PC-3 (cell line): ENCODE results near the gene CBX1. TPM values are rescaled to one million over a fixed set of nuclear protein-coding genes. Genes with fewer than 3 reads are reported as not detected.

ENCODE experiments used
- ATAC-seq: fragments of 200-7000 bp; cut with Tn5 transposase; 2 replicates; pipeline ENCODE4 v1.9.1; 2020; ENCODE audit warnings: mild to moderate bottlenecking, moderate library complexity
- BruUV-seq: library from RNA; stranded (reverse); fragments of 400-500 nt; replicated peaks from 2 replicates; lab custom pipeline; 2021; lab: Mats Ljungman, UMichigan
- CTCF ChIA-PET: fragments of 300-600 bp; sonication (Branson Sonifier 250); formaldehyde crosslinking; loops from one replicate; lab custom pipeline; 2022; ENCODE audit warnings: antibody characterized with exemption; lab: Charles Lee
- POLR2A ChIA-PET: fragments of 300-600 bp; sonication (Branson Sonifier 250); formaldehyde crosslinking; loops from one replicate; lab custom pipeline; 2022; ENCODE audit warnings: antibody characterized with exemption; ENCODE audit not compliant: unreplicated experiment; lab: Charles Lee
- DNase-seq: peaks from one replicate; pipeline ENCODE4 v3.0.0-alpha.2; 2015
- H2AFZ ChIP-seq: fragments of 300-600 bp; sonication (generic); 2 replicates; pipeline ENCODE4 v1.6.0; 2016; ENCODE audit warnings: antibody characterized with exemption, low read length
- H3F3A ChIP-seq: fragments of 300-600 bp; sonication (generic); one replicate; pipeline ENCODE4 v1.6.0; 2017; ENCODE audit warnings: antibody characterized with exemption, low read length, control low read depth, mild to moderate bottlenecking; ENCODE audit not compliant: unreplicated experiment
- H3K27ac ChIP-seq: fragments of 300-600 bp; sonication (generic); 2 replicates; pipeline ENCODE4 v1.5.1; 2016; ENCODE audit warnings: mild to moderate bottlenecking, low read length
- H3K27me3 ChIP-seq: fragments of 300-600 bp; sonication (generic); 2 replicates; pipeline ENCODE4 v1.6.1; 2016; ENCODE audit warnings: low read length, mixed read lengths
- H3K36me3 ChIP-seq: fragments of 300-600 bp; sonication (generic); 2 replicates; pipeline ENCODE4 v1.6.1; 2016; ENCODE audit warnings: low read depth, mixed run types, low read length, mixed read lengths
- H3K4me1 ChIP-seq: fragments of 300-600 bp; sonication (generic); 2 replicates; pipeline ENCODE4 v1.5.1; 2016; ENCODE audit warnings: low read length; ENCODE audit not compliant: insufficient read depth
- H3K4me2 ChIP-seq: fragments of 300-600 bp; sonication (generic); 2 replicates; pipeline ENCODE4 v1.6.0; 2016; ENCODE audit warnings: low read length
- H3K4me3 ChIP-seq: fragments of 300-600 bp; sonication (generic); 2 replicates; pipeline ENCODE4 v1.5.1; 2016; ENCODE audit warnings: mild to moderate bottlenecking, low read length, mixed read lengths
- H3K79me2 ChIP-seq: fragments of 300-600 bp; sonication (generic); 2 replicates; pipeline ENCODE4 v1.6.1; 2017; ENCODE audit warnings: low read length, mixed read lengths
- H3K9ac ChIP-seq: fragments of 300-600 bp; sonication (generic); 2 replicates; pipeline ENCODE4 v1.6.0; 2016; ENCODE audit warnings: mild to moderate bottlenecking, low read length
- H3K9me2 ChIP-seq: fragments of 300-600 bp; sonication (generic); replicated peaks from 2 replicates; pipeline ENCODE4 v1.6.1; 2016; ENCODE audit warnings: mixed run types, low read length, mixed read lengths
- H3K9me3 ChIP-seq: fragments of 300-600 bp; sonication (generic); 2 replicates; pipeline ENCODE4 v1.6.1; 2016; ENCODE audit warnings: low read length, mixed read lengths
- H4K20me1 ChIP-seq: fragments of 300-600 bp; sonication (generic); 2 replicates; pipeline ENCODE4 v1.6.1; 2016; ENCODE audit warnings: low read length, mixed read lengths
- CTCF ChIP-seq: fragments of 300-600 bp; sonication (generic); conservative IDR thresholded peaks from 2 replicates; pipeline ENCODE4 v1.5.1; 2017; ENCODE audit warnings: antibody characterized with exemption, low read depth, mild to moderate bottlenecking, low read length
- EZH2 ChIP-seq: fragments of 300-600 bp; sonication (generic); IDR thresholded peaks from one replicate; pipeline ENCODE4 v1.6.1; 2017; ENCODE audit warnings: antibody characterized with exemption, mild to moderate bottlenecking, low read length; ENCODE audit not compliant: unreplicated experiment
- EZH2phosphoT487 ChIP-seq: fragments of 300-600 bp; sonication (generic); IDR thresholded peaks from 2 replicates; pipeline ENCODE4 v1.6.1; 2018; ENCODE audit warnings: mild to moderate bottlenecking, antibody characterized with exemption, low read length, borderline replicate concordance
- intact Hi-C: fragments of 100-400 bp; cut with micrococcal nuclease; formaldehyde crosslinking; loops from 2 replicates; pipeline ENCODE4 v1.9.0; 2023
- total RNA-seq: library from RNA; depleted of rRNA; stranded (reverse); fragments of >200 nt; gene quantifications from 2 replicates; pipeline ENCODE4 v1.2.3, GENCODE V29; 2014

Gene CBX1
- total RNA-seq, 1 experiment from 2014 or later: 119 TPM

- CTCF ChIA-PET: interaction anchor here (1.4 kb wide), 1 partner anchor 99 kb away, joined by 3 read pairs; no protein-coding TSS in a partner anchor
- H3F3A ChIP-seq: no peaks in the 10 kb centered on the region
- no peak overlapping the region for H2AFZ ChIP-seq
- H3K4me2 ChIP-seq: no peak overlapping the region
- no peaks in the 10 kb centered on the region for H3K9me2 ChIP-seq
- H3K9me3 ChIP-seq: no peaks in the 10 kb centered on the region
- H3K79me2 ChIP-seq: no peaks in the 10 kb centered on the region
- TF ChIP-seq CTCF (no peak), EZH2 (no peak), EZH2phosphoT487 (no peak)
- no peak for DNase-seq
- no peaks in the 10 kb centered on the region for H3K27me3 ChIP-seq
- POLR2A ChIA-PET: interaction anchor here (0.6 to 0.7 kb wide), 4 partner anchors 8 to 605 kb away, joined by 3 to 4 read pairs (median 4); no protein-coding TSS in a partner anchor
- intact Hi-C loops: no loop called here
- H3K4me3 ChIP-seq: no peak overlapping the region
- H3K9ac ChIP-seq: no peak overlapping the region
- H3K36me3 ChIP-seq: peaks cover 14% of the 10 kb centered on the region
- no peaks in the 10 kb centered on the region for H4K20me1 ChIP-seq
- BruUV-seq: no TSS peak
- H3K27ac ChIP-seq: no peak overlapping the region
- ATAC-seq: no peak
- H3K4me1 ChIP-seq: peaks cover 15% of the 10 kb centered on the region
Measured at GRCh38 chr17:48123776-48124388, 22.6 kb upstream of the CBX1 start.

GRCh38 chr17:48123111-48123510 lies 21.8 kb upstream of the CBX1 start:
- Histone ChIP-seq H4K20me1 (no peaks in the 10 kb centered on the region), H3K27me3 (no peaks in the 10 kb centered on the region), H3K27ac (no peak overlapping the region), H2AFZ (no peak overlapping the region), H3K4me2 (no peak overlapping the region), H3K4me1 (peaks cover 15% of the 10 kb centered on the region), H3K4me3 (no peak overlapping the region), H3F3A (no peaks in the 10 kb centered on the region), H3K36me3 (peaks cover 14% of the 10 kb centered on the region), H3K9me3 (no peaks in the 10 kb centered on the region), H3K9me2 (no peaks in the 10 kb centered on the region), H3K79me2 (no peaks in the 10 kb centered on the region), H3K9ac (no peak overlapping the region)
- no TSS peak for BruUV-seq
- ATAC-seq: no peak
- POLR2A ChIA-PET: interaction anchor here (0.6 kb wide), 1 partner anchor 44 kb away, joined by 3 read pairs; no protein-coding TSS in a partner anchor
- CTCF ChIA-PET: interaction anchor here (1.4 kb wide), 1 partner anchor 98 kb away, joined by 3 read pairs; no protein-coding TSS in a partner anchor
- intact Hi-C loops: no loop called here
- no peak for DNase-seq
- no peak for TF ChIP-seq EZH2phosphoT487
- TF ChIP-seq EZH2: no peak
- no peak for TF ChIP-seq CTCF

GRCh38 chr17:48122665-48123045 lies 21.4 kb upstream of the CBX1 start:
- no TSS peak for BruUV-seq

More at GRCh38 chr17:48122665-48123045, 21.4 kb upstream of the CBX1 start:
- no peak overlapping the region for H3K9ac ChIP-seq
- DNase-seq: no peak
- no peaks in the 10 kb centered on the region for H4K20me1 ChIP-seq
- no peak overlapping the region for H3K4me3 ChIP-seq
- intact Hi-C loops: no loop called here
- no peaks in the 10 kb centered on the region for H3K79me2 ChIP-seq
- ChIA-PET POLR2A (no interaction called here), CTCF (interaction anchor here (1.4 kb wide), 1 partner anchor 97 kb away, joined by 3 read pairs; no protein-coding TSS in a partner anchor)
- no peaks in the 10 kb centered on the region for H3K9me2 ChIP-seq
- no peaks in the 10 kb centered on the region for H3F3A ChIP-seq
- H2AFZ ChIP-seq: no peak overlapping the region
- ATAC-seq: no peak
- H3K4me2 ChIP-seq: no peak overlapping the region
- peaks cover 15% of the 10 kb centered on the region for H3K36me3 ChIP-seq
- peaks cover 13% of the 10 kb centered on the region for H3K4me1 ChIP-seq
- H3K27me3 ChIP-seq: no peaks in the 10 kb centered on the region
- H3K9me3 ChIP-seq: no peaks in the 10 kb centered on the region
- no peak overlapping the region for H3K27ac ChIP-seq
- TF ChIP-seq EZH2phosphoT487 (no peak), CTCF (no peak), EZH2 (no peak)
